NAMALWA (cell line): ENCODE data around the gene TP63.
"Not testable (repeated sequence)": the region's sequence is repeated elsewhere in the genome, so short reads cannot be mapped to it uniquely, and the experiment has no call there.

Source experiments
- DNase-seq: peaks from one replicate; pipeline ENCODE4 v3.0.0-alpha.2; 2015; ENCODE audit warnings: low spot score

TP63 gene

GRCh38 chr3:189631373-189631408 is at the start of gene TP63:
Gene TP63, plus strand, starts transcription at chr3:189631389. Its CDS starts 127 bp downstream, at chr3:189631516.
- DNase-seq: no peak

- no peak for DNase-seq
Measured at GRCh38 chr3:189582179-189582578, 49.0 kb upstream of the TP63 start.

DNA sequence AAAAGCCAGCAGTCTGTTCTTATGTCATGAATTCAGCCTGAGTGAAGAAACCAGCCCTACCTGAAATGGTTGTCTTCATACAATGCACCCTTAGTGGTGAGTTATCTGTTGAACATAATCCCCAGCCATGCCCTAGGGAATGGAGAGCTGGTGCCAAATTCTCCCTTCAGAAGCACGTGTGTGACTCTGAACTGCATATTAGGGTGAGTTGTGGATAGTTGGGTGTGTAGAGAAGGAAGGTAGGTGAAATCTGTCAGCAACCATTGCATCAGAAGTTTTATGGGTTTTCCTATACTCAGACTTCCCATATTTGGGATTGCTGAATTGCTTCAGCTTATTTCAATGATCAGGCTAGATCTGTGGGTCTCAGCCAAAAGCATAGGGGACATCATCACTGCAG is 46.5 kb upstream of the TP63 start:
- DNase-seq: no peak

DNA sequence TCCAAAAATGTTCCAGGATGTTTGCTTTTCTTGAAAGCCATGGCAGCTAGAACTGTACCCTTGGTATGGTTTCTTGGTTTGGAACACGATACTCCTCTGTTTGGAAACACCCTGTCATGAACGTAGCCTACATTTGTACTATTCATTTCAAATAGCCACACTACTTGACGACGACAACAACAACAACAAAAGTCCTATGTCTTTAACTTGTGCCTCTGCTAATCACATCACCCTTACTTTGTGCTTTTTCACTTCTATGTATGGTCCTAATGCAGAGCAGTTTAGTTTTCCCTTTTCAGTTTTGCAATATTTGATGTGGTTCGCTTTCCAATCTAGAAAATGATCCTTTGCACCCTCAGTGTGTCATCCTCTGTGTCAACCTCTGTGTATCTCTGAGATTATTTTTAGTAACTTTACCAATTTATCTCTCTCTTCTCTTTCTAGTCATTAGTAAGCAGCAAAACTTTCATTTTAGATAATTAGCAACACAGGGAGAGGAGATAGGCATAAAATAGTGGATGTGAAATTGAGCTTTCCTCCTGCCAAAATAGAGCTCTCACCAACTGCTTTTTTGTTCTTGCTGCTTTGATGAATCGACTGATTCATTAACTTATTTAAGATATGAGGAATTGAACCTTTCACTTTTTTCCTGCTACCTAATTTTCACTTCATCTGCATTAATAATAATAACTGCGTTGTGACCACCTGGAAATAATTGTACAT is 44.1 kb upstream of the TP63 start:
- no peak for DNase-seq

DNA sequence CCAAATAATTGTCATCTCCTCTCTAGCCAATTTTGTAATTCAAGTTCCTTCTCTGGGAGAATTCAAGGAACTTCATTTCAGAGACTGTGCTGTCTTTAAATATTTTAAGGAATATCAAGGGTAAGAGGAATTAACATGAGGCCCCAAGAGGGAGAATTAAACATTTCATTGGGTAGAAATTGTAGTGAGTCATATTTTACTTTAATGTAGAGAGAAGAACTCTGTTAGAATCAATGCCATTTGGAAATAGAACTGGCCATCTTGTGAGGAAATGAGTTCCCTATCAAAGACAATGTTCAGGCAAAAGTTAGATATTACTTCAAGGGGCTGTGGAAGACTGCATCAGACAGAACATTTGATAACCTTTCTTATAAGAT is 43.5 kb upstream of the TP63 start:
- no peak for DNase-seq

DNA sequence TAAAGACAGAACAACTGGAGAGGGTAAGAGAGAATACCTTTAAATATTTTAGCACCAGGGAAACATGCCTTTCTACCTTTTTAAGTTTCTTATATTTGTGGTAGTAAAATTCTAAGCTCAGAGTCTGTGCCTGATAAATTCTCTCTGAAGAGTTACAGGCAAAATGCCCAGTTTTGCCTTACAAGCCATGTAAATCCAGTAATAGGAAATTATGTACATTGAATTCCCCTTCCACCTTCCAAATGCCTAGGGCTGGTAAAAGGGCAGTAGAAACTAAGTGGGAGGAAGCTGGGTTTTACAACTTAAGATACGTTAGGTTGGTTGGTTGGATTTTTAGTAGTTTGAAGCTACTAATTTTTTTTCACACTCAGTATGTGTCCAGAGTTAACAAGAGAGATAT is 43.1 kb upstream of the TP63 start:
- no peak for DNase-seq

DNA sequence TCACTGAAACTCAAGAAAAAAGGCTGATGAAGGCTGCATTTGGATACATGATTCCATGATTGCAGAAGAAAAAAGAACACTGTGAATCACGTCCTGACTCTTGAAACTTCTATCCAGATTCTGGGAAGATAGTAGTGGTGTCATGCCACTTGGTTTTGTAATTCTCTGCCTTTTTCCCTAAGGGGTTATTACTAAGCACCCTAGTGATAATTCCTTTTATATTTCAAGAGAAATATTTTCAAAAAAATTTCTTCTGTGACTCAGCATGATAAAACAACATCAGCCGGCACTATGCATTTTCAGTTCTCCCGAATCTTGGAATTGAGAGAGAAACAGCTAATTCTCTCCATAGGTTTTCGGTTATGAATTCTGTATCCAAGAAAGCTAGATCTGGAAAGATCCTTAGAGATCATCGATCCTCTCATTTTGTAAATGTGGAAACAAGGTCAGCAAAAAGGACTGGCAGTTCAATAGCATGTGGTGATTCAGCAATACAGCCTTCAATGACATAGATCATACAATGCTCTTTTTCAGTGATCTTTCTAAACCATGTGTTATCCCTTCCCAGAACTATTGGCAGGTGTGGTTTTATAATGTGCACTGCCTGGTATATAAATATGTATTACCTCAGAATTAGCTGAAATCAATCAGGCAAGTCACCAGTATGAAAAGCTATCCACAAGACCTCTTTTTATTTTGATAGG is 42.6 kb upstream of the TP63 start:
- no peak for DNase-seq

GRCh38 chr3:189589179-189589569 is 42.0 kb upstream of the TP63 start:
- no peak for DNase-seq

- DNase-seq: no peak
Measured at GRCh38 chr3:189590223-189590622, 41.0 kb upstream of the TP63 start.

GRCh38 chr3:189593581-189593980 is 37.6 kb upstream of the TP63 start:
- DNase-seq: no peak

DNA sequence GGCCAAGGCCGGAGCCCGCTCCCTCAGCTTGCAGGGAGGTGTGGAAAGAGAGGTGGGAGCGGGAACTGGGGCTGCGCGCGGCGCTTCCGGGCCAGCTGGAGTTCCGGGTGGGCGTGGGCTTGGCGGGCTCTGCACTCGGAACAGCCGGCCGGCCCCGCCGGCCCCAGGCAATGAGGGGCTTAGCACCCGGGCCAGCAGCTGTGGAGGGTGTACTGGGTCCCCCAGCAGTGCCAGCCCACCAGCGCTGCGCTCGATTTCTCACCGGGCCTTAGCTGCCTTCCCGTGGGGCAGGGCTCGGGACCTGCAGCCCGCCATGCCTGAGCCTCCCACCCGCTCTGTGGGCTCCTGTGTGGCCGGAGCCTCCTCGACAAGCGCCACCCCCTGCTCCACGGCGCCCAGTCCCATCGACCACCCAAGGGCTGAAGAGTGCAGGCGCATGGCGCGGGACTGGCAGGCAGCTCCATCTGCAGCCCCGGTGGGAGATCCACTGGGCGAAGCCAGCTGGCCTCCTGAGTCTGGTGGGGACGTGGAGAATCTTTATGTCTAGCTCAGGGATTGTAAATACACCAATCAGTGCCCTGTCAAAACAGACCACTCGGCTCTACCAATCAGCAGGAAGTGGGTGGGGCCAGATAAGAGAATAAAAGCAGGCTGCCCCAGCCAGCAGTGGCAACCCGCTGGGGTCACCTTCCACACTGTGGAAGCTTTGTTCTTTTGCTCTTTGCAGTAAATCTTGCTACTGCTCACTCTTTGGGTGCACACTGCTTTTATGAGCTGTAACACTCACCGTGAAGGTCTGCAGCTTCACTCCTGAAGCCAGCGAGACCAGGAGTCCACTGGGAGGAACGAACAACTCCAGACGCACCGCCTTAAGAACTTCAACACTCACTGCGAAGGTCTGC is 34.9 kb upstream of the TP63 start:
- not testable (repeated sequence) for DNase-seq

DNA sequence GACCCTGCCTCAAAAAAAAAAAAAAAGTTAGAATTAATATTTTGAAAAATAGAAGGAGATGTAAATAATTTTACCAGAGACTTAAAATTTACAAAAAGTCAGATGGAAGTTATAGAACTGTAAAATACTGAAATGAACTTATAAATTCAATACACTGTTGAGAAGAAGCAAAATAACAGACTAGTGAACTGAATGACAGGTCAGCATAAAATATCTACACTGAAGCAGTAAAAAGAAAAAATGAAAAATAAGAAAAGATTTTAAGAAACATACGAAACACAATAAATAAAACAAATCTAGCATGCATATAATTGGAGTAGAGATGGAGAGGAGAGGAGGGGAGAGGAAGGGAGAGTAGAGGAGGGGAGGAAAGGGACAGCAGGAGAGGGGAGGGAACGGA is 33.3 kb upstream of the TP63 start:
- DNase-seq: no peak

GRCh38 chr3:189598530-189599225 is 32.5 kb upstream of the TP63 start:
- no peak for DNase-seq

DNA sequence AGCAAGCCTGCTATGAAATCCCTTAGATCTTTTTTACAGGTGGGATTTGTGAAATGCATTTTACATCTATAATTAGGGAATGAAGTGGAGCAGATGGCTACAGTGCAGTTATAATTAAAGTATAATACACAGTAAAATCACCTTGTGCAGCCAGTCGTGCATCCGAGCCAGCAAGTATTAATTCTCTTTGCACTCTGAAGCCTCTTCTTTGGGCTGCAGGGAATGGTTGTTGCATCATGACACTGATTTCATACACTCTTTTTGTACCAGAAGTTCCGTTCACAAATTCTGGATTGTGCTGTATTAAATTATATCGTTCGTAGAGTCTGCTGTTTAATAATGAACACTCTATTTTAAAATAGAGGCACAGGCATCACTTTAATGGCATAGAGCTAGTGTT is 28.7 kb upstream of the TP63 start:
- DNase-seq: no peak

DNA sequence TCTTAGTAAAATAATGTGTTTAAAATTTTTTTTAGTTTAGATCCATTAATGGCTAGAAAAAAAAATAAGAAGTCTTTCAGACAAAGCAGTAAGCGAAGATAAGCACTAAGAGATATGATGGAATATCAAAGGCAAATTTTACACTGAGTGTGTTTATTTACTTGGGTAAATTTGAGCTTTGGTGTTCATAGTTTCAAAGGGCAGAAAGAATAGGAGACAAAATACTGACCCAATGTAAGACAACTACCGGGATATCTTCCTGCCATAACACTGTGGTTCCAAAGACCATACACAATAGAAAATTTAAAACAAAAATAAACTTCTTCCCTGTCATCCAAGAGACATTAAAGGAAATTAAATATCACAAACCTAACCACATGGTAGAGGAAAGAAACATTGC is 25.5 kb upstream of the TP63 start:
- DNase-seq: no peak

DNA sequence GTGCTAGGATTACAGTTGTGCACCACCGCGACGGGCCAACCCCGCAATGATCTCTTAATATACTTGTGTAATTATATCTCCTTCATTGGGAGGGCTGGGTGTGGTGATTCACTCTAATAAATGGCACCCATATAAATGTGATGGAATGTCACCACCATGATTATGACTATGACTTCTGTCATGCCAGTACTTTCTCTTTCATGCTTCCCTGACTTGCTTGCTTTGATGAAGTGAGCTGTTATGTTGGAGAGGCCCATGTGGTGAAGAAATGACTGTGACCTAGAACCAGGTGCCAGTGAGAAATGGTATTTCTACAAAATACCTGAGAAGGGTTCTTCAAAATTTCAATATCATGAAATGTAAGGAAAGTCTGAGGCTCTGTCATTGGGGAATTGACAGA is 24.4 kb upstream of the TP63 start:
- no peak for DNase-seq

GRCh38 chr3:189612641-189613040 is 18.5 kb upstream of the TP63 start:
- not testable (repeated sequence) for DNase-seq

GRCh38 chr3:189613122-189613521 is 18.1 kb upstream of the TP63 start:
- no peak for DNase-seq

DNA sequence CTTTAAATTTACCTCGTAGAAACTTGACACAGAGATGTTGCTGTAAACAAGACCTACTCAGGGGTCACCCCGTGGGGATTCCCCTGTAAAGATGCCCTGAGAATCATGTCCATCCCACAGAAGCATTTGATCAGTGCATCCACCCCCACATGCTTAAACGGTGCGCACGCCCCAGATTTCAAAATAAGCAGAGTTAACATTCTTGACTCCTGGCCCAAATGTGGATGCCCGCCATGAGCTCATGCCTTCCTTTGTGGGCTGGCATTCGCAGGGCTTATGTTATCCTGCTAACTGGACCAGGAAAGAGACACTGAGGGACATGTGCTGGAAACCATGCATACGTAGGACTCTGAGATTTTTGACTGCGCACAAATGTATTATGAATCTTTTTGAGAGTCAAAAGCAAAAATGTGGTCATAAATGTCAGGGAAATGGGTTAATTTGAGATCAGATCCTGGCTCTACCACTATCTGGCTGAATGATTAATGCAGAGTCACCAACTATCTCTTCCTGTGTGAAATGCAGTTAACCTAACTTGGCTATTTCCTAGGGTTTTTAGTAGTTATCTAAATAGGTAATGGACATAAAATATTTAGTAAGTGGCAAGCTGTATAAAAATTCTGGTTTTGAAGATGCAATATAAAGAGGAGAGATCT is 9.1 kb upstream of the TP63 start:
- DNase-seq: no peak

DNA sequence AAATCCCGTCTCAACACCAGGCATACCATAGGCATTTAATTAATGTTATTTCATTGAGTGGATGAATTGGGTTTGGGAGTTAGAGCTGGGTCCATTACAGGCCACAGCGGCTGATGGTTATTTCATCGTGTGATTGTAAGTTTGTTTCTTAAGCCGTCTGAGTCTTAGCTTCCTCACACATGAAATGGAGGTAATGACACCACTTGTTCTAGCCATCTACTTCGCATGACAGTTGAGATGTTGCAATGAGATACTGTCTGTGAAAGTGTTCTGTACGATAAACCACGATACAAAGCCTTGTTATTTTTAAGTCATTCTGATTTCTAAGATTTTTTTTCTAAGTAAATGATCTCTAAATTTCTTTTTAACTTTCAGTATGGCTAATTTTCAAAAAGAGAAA is 8.6 kb upstream of the TP63 start:
- no peak for DNase-seq

DNA sequence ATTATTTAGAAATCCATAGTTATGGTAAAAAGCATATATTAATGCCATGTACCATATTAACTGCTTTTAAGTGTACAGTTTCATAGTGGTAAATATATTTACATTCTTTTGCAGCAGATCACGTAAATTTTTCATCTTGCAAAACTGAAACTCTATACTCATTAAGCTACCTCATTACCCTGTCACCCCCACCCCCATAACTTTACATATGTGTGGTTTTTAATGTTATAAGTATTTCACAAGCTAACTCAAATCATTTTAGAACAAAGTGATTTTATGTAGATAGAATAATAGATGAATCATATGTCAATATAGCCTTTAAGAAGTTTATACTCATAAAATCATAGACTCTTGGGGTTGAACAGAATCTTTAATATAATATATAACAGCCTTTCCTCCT is 7.1 kb upstream of the TP63 start:
- no peak for DNase-seq

- DNase-seq: no peak
Measured at GRCh38 chr3:189625071-189625470, 6.1 kb upstream of the TP63 start.

GRCh38 chr3:189625572-189625971 is 5.6 kb upstream of the TP63 start:
- DNase-seq: no peak
